SU-DHL-6 (cell line): ENCODE results near the gene OAT.

Experiments
- EZH2phosphoT487 ChIP-seq: fragments of 200-600 bp; sonication (generic), shearing (Covaris generic); conservative IDR thresholded peaks from 2 replicates; pipeline ENCODE4 v1.6.1; 2018; ENCODE audit warnings: mild to moderate bottlenecking, antibody characterized with exemption, low read length, moderate library complexity, mixed read lengths
- TF ChIP-seq, protein P1 (sequence below): fragments of 200-600 bp; sonication (generic); IDR thresholded peaks from one replicate; pipeline ENCODE4 v1.5.1; 2017; ENCODE audit warnings: antibody characterized with exemption, mild to moderate bottlenecking, low read length, moderate library complexity; ENCODE audit not compliant: insufficient read depth, poor library complexity, severe bottlenecking

DNA sequence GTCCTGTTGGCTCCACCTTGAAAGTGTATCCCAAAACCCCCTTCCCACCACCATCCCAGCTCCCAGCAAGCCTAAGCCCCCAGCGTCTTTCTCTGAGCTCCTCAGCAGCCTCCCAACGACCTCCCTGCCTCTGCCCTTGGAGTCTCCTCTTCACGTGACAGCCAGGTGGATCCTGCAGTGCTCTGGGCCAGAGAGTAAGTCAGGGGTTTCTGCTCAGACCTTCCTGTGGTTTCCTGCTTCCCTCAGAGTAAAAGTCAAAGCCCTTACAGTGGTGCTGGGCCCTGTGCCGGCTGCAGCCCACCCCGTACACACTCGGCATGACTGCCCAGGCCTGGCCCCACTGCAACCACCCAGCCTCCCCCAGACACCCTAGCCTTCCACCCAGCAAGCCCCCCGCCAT lies 51.9 kb downstream of the OAT start:
- TF ChIP-seq, protein P1, sequence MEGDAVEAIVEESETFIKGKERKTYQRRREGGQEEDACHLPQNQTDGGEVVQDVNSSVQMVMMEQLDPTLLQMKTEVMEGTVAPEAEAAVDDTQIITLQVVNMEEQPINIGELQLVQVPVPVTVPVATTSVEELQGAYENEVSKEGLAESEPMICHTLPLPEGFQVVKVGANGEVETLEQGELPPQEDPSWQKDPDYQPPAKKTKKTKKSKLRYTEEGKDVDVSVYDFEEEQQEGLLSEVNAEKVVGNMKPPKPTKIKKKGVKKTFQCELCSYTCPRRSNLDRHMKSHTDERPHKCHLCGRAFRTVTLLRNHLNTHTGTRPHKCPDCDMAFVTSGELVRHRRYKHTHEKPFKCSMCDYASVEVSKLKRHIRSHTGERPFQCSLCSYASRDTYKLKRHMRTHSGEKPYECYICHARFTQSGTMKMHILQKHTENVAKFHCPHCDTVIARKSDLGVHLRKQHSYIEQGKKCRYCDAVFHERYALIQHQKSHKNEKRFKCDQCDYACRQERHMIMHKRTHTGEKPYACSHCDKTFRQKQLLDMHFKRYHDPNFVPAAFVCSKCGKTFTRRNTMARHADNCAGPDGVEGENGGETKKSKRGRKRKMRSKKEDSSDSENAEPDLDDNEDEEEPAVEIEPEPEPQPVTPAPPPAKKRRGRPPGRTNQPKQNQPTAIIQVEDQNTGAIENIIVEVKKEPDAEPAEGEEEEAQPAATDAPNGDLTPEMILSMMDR = no peak
- no peak for TF ChIP-seq EZH2phosphoT487
